Left hindlimb (tissue), 1 donor: ENCODE results near the gene SLC7A1.

ENCODE experiments used
- DNase-seq: peaks from one replicate; pipeline ENCODE4 v3.0.0-alpha.2; 2018

The SLC7A1 gene

GRCh38 chr13:29483623-29484022 is 111.9 kb downstream of the SLC7A1 start:
- no peak for DNase-seq

GRCh38 chr13:29483211-29483610 is 112.3 kb downstream of the SLC7A1 start:
- DNase-seq: no peak

- DNase-seq: no peak
Observed at GRCh38 chr13:29482504-29482903, 113.0 kb downstream of the SLC7A1 start.

- no peak for DNase-seq
Observed at GRCh38 chr13:29481603-29482002, 113.9 kb downstream of the SLC7A1 start.

- DNase-seq: no peak
Observed at GRCh38 chr13:29480893-29481525, 114.5 kb downstream of the SLC7A1 start.

- DNase-seq: no peak
Observed at GRCh38 chr13:29479716-29480492, 115.6 kb downstream of the SLC7A1 start.

- no peak for DNase-seq
Observed at GRCh38 chr13:29476046-29476445, 119.4 kb downstream of the SLC7A1 start.

GRCh38 chr13:29474991-29475390 is 120.5 kb downstream of the SLC7A1 start:
- DNase-seq: no peak

- no peak for DNase-seq
Observed at GRCh38 chr13:29473166-29473565, 122.3 kb downstream of the SLC7A1 start.

- no peak for DNase-seq
Observed at GRCh38 chr13:29472332-29472961, 123.0 kb downstream of the SLC7A1 start.

GRCh38 chr13:29471551-29471950 is 123.9 kb downstream of the SLC7A1 start:
- no peak for DNase-seq

GRCh38 chr13:29465741-29466293 is 129.7 kb downstream of the SLC7A1 start:
- DNase-seq: no peak

- DNase-seq: no peak
Observed at GRCh38 chr13:29464105-29464679, 131.3 kb downstream of the SLC7A1 start.

- no peak for DNase-seq
Observed at GRCh38 chr13:29459813-29460355, 135.6 kb downstream of the SLC7A1 start.
